ENCODE results near the gene GADD45GIP1. TPM values are rescaled to one million over a fixed set of nuclear protein-coding genes. Genes with fewer than 3 reads are reported as not detected.

Gene GADD45GIP1
- total RNA-seq, 1 experiment from 2014 or later: 20.0 TPM

GRCh38 chr19:12987190-12987589 is 30.2 kb upstream of the GADD45GIP1 start:
- Mint-ChIP-seq H3K27ac (ENCODE audit: unreplicated experiment) (no peak overlapping the region), H3K27me3 (ENCODE audit: unreplicated experiment) (no peaks in the 10 kb centered on the region), H3K4me3 (ENCODE audit: low read depth, unreplicated experiment) (no peak overlapping the region), H3K36me3 (ENCODE audit: insufficient read depth, unreplicated experiment) (peaks cover 11% of the 10 kb centered on the region), H3K4me1 (ENCODE audit: low read depth, unreplicated experiment) (no peaks in the 10 kb centered on the region), H3K9me3 (ENCODE audit: low read depth, unreplicated experiment) (no peaks in the 10 kb centered on the region)
- intact Hi-C loops (cut with micrococcal nuclease; ENCODE audit: unreplicated experiment): loop anchor here (5.0 kb wide), 1 partner anchor 40 kb away; no protein-coding TSS in a partner anchor
- CTCF ChIA-PET: no interaction called here
- no TSS peak for BruUV-seq (replicated peaks)
- no peak for TF ChIP-seq CTCF (IDR thresholded peaks at IDR 0.05; ENCODE audit: unreplicated experiment)
- DNase-seq: no peak

GRCh38 chr19:12986726-12987125 is 29.7 kb upstream of the GADD45GIP1 start:
- H3K27me3 Mint-ChIP-seq (ENCODE audit: unreplicated experiment): no peaks in the 10 kb centered on the region
- TF ChIP-seq CTCF (IDR thresholded peaks at IDR 0.05; ENCODE audit: unreplicated experiment): no peak
- H3K4me1 Mint-ChIP-seq (ENCODE audit: low read depth, unreplicated experiment): no peaks in the 10 kb centered on the region
- intact Hi-C loops (cut with micrococcal nuclease; ENCODE audit: unreplicated experiment): loop anchor here (5.0 kb wide), 1 partner anchor 41 kb away; no protein-coding TSS in a partner anchor
- CTCF ChIA-PET: no interaction called here
- peaks cover 11% of the 10 kb centered on the region for H3K36me3 Mint-ChIP-seq (ENCODE audit: insufficient read depth, unreplicated experiment)
- no TSS peak for BruUV-seq (replicated peaks)
- H3K27ac Mint-ChIP-seq (ENCODE audit: unreplicated experiment): no peak overlapping the region
- no peak overlapping the region for H3K4me3 Mint-ChIP-seq (ENCODE audit: low read depth, unreplicated experiment)
- H3K9me3 Mint-ChIP-seq (ENCODE audit: low read depth, unreplicated experiment): no peaks in the 10 kb centered on the region
- DNase-seq: no peak

DNA sequence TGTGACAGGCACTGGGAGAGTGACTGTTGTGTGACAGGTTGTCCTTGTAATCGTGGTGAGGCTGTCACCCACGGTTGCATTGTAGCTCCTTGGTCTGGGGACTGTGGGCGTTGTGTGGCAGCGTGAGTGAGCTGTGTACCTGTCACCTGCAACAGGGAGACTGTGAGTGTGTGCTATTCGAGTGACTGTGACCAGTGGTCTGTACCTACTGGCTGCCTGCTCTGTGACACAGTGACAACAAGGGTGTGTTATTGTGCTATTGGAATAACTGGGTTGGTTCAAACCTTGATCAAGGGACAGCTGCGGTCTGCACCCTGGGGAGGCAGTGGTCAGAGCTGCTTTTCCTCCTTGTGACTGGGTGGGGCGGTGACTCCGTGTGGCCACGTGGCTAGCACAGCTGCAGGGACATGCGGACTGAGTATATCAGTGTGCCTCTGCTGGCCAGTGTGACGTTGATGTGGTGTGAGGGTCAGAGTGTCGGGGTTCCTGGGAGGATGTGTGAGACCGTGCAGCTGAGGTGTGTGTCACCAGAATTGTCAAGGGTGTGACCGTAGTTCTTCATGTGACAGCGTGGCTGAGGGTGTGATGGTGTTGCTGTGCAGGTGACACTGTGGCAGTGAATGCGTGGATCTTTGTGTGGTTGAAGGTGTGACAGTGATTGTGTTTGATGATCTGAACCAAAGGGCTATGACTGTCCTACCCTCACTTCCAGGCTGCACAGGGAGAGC is 28.2 kb upstream of the GADD45GIP1 start:
- intact Hi-C loops (cut with micrococcal nuclease; ENCODE audit: unreplicated experiment): loop anchor here (5.0 kb wide), 1 partner anchor 42 kb away; no protein-coding TSS in a partner anchor
- Mint-ChIP-seq H3K36me3 (ENCODE audit: insufficient read depth, unreplicated experiment) (peaks cover 11% of the 10 kb centered on the region), H3K4me3 (ENCODE audit: low read depth, unreplicated experiment) (peak overlapping the region; percentile 28), H3K27ac (ENCODE audit: unreplicated experiment) (peak overlapping the region; percentile 11), H3K4me1 (ENCODE audit: low read depth, unreplicated experiment) (no peaks in the 10 kb centered on the region), H3K27me3 (ENCODE audit: unreplicated experiment) (no peaks in the 10 kb centered on the region), H3K9me3 (ENCODE audit: low read depth, unreplicated experiment) (no peaks in the 10 kb centered on the region)
- no peak for TF ChIP-seq CTCF (IDR thresholded peaks at IDR 0.05; ENCODE audit: unreplicated experiment)
- CTCF ChIA-PET: interaction anchor here (0.6 to 2.1 kb wide), 9 partner anchors 43 to 268 kb away, joined by 3 to 28 read pairs (median 4); no protein-coding TSS in a partner anchor
- no TSS peak for BruUV-seq (replicated peaks)
- peak; percentile 82 for DNase-seq

DNA sequence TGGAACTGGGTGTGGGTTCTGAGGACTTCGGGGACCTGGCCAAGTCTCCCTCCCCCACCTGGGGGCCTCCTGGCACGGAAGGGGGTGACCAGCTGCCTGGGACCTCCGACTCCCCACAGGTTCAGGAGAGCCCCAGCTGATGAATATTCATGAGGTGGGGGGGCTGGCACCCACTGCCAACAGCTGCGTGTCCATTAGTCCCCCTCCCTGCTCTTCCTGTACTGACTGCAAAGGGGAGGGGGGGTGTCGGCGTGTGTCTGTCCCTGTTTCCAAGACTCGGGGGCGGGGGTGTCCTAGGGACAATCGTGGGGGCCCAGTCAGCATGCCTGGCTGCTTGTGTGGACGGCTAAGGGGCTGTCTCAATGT is 27.6 kb upstream of the GADD45GIP1 start:
- intact Hi-C loops (cut with micrococcal nuclease; ENCODE audit: unreplicated experiment): loop anchor here (5.0 kb wide), 1 partner anchor 43 kb away; no protein-coding TSS in a partner anchor
- Mint-ChIP-seq H3K27me3 (ENCODE audit: unreplicated experiment) (no peaks in the 10 kb centered on the region), H3K27ac (ENCODE audit: unreplicated experiment) (peak overlapping the region; percentile 11), H3K36me3 (ENCODE audit: insufficient read depth, unreplicated experiment) (peaks cover 11% of the 10 kb centered on the region), H3K4me3 (ENCODE audit: low read depth, unreplicated experiment) (no peak overlapping the region), H3K9me3 (ENCODE audit: low read depth, unreplicated experiment) (no peaks in the 10 kb centered on the region), H3K4me1 (ENCODE audit: low read depth, unreplicated experiment) (no peaks in the 10 kb centered on the region)
- CTCF ChIA-PET: interaction anchor here (0.6 to 2.1 kb wide), 8 partner anchors 44 to 269 kb away, joined by 3 to 28 read pairs (median 4); no protein-coding TSS in a partner anchor
- TF ChIP-seq CTCF (IDR thresholded peaks at IDR 0.05; ENCODE audit: unreplicated experiment): no peak
- DNase-seq: no peak
- BruUV-seq (replicated peaks): no TSS peak
